ENCODE data around the gene NPW.
A peak's percentile ranks its signal among the peaks of the same experiment; 100 is the strongest.

The NPW gene

DNA sequence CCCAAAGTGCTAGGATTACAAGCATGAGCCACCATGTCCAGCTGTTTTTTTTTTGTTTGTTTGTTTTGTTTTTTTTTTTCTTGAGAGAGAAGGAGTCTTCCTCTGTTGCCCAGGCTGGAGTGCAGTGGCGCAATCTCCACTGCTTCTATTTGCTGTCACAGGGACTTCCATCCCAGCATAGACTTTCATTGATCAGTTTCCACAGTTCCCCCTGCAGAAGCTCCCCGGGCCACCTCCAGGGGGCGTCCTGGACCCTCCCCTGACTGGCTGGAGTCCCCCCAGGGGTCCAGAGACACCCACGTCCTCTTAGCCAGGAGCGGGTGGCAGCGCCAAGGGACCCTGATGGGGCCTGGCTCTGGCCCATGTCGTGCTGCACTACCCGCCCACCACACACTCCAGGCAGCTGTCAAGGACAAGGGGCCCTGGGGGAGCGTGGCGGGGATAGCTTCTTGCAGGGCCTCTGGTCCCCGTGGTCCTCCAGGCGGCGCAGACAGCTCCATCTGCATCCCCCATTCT lies 3.1 kb upstream of the NPW start:
- no peak for DNase-seq (ENCODE audit: insufficient read length, low spot score)

DNA sequence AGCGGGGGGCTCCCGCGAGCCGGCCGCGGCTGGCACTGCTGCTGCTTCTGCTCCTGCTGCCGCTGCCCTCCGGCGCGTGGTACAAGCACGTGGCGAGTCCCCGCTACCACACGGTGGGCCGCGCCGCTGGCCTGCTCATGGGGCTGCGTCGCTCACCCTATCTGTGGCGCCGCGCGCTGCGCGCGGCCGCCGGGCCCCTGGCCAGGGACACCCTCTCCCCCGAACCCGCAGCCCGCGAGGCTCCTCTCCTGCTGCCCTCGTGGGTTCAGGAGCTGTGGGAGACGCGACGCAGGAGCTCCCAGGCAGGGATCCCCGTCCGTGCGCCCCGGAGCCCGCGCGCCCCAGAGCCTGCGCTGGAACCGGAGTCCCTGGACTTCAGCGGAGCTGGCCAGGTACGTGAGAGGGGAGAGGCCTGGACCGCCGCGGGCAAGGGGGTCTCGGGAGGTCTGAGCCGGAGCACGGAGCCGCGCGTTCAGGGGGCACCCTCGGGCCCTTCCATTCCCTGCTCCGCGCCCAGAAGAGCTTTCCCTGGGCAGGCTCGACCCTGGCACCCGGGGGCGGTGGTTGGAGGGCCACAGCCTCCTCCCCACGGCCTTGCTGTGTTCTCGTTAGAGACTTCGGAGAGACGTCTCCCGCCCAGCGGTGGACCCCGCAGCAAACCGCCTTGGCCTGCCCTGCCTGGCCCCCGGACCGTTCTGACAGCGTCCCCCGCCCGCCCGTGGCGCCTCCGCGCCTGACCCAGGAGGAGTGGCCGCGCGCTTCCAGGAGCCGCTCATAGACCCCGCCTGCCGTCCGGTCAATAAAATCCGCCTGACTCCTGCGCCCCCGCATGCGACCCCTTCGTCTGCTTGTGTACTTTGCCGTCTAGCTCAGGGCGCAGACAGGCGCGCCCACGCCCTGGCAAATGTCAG lies 591 bp downstream of the NPW start:
- FAIRE-seq, result no peak

More for the DNA sequence above, 3.1 kb upstream of the NPW start:
- no peak for FAIRE-seq

DNA sequence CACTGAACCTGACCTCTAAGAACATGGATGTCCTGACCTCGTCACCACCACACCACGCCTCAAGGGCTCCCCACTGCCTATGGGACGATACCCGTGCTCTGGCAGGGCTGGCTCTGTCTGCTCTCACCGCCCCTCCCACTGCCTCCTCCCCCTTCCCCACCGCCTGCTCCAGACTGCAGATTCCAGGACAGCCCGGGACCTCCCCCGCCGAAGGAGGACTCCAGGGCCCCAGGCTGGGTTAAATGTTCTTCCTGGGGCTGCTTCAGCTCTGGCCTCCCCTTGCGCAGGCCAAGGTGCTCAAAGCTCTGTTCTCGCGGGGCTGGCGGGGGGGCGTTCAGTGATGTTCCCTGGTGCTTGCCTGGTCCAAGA lies 3.1 kb downstream of the NPW start:
- no peak for DNase-seq (ENCODE audit: insufficient read length, low spot score)

More for the DNA sequence above, 591 bp downstream of the NPW start:
- no peak for DNase-seq (ENCODE audit: insufficient read length, low spot score)

DNA sequence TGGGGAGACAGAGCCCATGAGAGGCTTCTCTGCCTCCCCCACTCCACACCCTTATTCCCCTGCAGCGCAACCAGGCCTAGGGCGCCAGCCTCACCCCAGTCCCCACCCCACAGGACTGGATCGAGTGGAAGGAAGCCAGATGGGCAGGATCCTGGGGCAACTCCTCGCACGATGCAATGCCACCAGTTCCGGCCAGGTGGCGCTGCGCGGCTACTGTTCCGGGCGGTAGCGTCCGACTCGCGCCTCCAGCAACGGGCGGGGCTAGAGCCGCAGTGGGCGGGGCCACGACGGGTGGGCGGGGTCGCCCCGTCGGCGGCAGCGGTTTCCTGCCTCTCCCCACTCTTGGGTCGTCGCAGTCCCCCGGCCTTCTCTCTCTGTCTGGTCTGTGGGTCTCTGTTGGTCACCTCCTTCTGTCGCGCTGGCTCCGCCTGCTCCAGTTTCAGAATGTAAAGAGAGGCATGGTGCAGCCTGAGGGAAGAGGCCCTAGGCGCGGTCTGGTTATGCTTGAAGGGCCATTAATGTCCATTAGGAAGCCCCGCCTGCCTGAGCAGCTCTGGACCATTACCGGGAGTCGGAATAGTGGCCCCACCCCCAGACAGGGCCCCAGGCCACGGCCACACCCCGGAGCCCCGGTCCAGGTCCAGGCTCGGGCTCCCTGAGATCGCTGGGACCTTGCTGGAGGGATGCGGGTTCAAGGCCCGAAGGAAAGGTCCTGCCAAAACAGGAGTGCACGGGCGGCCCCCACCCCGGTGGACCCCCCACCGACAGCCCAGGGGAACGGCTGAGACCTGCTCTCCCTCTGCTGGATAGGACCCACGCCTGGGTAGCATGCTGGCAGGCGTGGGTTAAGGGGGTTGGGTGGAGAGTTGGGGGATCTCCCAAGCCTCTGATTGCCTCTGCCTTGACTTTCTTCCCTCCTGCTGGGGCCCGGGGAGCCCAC lies 3.8 kb downstream of the NPW start:
- peak; percentile 95 for FAIRE-seq
- DNase-seq (ENCODE audit: insufficient read length, low spot score), result peak; percentile 92

More for the DNA sequence above, 3.1 kb downstream of the NPW start:
- peak; percentile 90 for FAIRE-seq

DNA sequence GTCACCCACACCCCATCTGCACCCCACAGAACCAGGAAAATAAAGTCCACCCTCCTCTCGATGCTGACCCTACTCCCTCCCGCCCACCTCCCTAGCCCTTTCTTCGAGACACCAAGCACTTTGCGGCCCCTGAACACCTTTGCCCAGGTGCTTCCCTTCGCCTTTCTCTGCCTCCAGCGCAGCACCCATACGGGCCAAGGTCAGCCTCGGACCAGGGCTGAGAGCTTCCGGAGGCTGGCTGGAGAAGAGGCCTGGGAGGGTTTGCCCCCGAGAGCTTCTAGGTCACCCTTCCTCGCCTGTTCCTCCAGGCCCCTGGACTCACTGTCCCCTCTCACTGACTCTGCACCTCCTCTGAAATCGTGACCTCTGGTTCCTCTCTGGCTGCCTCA lies 4.4 kb downstream of the NPW start:
- FAIRE-seq, result no peak

DNA sequence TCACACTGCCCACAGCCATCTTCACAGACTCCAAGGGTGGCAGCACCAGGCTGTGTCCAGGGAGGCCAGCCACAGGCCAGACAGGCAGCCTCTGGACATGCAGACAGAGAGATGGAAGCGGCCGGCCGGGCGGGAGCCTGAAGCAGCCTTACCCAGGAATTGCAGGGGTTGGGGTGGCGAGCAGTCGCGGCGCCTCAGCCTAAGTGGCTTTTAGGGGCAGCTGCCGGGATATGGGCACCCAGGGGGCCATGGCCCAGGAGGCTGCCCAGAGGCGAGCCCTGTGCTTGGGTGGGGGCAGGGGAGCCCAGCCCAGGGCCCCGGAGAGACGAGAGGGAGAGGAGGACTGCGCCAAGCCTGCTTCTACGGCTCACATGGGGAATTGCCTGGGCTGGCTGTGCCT lies 5.7 kb downstream of the NPW start:
- FAIRE-seq, result no peak
- DNase-seq (ENCODE audit: insufficient read length, low spot score), result no peak

More for the DNA sequence above, 4.4 kb downstream of the NPW start:
- DNase-seq (ENCODE audit: insufficient read length, low spot score), result no peak

DNA sequence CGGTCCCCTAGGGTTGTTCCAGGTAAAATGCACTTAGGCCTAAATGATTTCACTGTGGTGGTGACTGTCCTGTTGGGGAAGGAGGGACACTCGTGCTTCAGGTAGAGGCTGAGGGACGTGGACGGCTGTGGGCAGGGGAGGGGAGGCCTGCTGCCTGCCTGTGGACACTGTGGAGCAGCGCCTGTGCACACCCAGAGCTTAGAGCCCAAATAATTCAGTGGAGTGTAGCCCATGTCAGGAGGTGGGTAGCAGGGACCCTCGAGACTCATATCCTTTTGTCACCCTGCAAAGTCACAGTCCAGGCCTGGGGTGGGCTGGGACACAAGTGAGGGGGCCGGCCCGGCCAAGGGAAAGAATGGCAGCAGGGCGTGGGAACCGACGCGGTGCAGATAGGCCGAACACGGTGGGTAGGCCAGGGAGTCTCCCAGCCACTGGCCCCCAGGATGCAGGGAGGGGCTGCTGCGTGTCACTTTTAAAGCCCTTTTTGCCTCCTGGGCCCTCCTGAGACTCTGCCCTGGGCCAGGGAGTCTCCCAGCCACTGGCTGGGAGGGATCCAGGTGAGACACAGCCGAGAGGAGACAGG lies 6.4 kb downstream of the NPW start:
- DNase-seq (ENCODE audit: insufficient read length, low spot score) (no peak), FAIRE-seq (no peak)

DNA sequence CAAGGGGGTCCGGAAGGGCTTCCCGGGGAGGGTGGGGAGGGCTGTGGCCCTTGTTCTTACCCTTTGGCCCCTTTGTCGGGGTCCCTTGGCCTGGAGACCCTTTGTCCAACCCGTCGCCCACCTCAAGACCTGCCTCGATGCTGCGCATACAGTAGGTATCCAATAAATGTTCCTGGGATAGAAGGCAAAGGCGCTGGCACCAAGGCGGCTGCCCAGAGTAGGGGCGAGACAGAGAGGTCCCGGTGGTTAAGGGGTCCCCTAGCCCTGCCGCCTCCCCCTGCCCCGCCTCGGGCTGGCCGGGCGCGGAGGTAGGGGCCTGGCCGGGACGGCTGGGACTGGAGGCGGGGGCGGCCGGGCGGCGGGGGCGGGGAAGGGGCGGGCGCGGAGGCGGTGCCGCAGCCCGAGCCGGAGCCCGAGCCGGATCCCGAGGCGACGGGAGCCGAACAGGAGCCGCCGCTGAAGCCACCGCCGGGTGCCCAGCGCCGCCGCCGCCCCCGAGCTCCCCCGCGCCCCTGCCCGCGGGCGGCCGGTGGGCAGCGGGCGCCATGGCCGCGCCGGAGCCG lies 7.0 kb downstream of the NPW start, which contains the start of gene NHERF2:
NHERF2 (plus strand) TSS at position 442 of the 563 bp plus-strand sequence; CDS start at position 546, 104 bp downstream.
- no peak for DNase-seq (ENCODE audit: insufficient read length, low spot score)
- FAIRE-seq, result no peak

DNA sequence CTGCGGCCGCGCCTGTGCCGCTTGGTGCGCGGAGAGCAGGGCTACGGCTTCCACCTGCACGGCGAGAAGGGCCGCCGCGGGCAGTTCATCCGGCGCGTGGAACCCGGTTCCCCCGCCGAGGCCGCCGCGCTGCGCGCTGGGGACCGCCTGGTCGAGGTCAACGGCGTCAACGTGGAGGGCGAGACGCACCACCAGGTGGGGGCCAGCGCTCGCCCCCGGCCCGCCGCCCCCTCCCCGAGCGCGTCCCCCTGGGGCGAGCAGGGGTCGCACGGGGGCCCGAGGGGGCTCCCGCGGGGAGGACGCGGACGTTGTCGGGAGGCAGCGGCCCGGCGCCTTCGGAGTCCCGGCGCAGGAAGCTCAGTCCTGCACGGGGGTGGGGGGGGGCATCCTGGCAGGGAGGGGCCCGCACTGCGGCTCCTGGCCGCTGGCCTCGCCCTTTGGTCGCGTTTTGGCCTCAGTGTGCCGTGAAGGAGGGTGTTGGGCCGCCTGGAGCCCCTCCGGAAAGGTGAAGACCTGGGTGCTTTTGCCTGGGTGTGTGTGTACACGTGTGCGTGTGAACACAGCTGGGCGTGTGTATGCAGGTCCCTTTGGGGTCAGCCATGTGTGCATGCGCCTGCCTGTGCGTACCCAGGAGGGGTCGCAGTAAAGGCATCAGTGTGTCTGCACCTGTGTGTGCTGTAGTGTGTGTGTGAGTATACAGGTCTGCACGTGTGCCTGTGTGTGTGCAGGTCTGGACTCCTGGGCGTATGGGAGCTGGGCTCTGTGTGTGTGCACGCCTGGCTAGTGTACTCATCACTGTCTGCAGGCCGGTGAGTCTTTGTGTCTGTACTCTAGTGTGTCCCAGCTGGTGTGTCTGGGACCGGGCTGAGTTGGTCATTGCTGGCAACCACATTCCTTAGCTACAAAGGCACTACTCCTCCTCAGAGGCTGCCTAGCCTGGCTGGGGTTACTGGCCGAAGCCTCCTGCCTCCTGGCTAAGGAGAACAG lies 7.7 kb downstream of the NPW start:
- FAIRE-seq (peak; percentile 94), DNase-seq (ENCODE audit: insufficient read length, low spot score) (no peak)

DNA sequence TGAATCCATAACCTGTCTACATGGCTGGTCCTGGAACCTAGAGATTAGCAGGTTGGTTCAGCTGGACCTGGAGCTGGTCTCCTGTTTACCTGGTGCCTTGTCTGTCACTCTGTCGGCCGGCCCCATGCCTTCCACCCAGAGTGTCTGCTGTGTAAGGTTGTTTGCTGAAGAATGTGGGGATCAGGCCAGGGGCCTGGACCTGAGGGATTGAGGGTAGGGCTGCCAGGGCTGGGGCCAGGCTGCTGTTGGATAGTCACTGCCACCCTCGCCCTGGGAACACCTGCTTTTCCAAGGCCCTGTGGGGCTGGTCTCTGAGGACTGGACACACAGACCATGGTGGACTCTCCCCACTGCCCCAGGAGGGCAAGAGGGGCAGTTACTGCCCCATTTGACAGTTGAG lies 8.6 kb downstream of the NPW start:
- FAIRE-seq (no peak), DNase-seq (ENCODE audit: insufficient read length, low spot score) (no peak)

DNA sequence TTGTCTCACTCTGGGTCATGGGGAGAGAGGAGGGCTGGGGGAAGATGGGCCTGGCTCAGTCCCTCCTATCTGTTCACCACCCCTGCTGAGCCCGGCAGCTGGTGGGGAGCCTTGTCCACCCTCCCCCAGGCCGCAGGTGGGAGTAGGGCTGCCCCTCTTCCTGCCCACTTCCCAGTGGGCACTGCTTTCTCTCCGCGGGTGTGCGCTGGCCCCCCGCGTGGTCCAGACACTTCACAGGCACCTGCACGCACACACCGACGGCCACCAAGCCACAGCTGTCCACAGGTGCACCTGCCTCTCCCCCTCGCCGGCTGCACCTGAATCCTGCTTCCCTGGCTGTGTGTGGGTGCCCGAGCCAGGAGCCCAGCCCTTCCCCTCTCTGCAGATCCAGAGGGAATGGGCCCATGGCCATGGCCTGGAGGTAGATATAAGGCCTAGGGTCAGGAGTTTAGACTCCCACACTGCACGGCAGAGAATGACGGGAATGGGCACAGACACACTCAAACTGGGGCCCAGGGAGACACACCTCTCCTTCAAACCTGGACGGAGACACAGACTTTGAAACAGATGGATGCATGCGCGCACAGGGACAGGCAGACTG lies 9.1 kb downstream of the NPW start:
- FAIRE-seq (no peak), DNase-seq (ENCODE audit: insufficient read length, low spot score) (no peak)

DNA sequence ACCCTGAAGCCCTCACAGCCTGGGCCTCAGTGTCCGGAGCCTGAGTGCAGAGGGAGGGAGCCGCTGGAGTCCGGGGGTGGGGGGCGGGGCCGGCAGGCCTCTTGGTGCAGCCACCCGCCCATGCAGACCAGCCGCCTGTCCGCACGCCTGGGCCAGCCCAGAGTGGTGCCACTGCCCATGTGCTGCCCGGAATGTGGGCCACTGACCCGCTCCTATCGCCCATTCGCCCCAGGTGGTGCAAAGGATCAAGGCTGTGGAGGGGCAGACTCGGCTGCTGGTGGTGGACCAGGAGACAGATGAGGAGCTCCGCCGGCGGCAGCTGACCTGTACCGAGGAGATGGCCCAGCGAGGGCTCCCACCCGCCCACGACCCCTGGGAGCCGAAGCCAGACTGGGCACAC lies 9.8 kb downstream of the NPW start:
- no peak for FAIRE-seq
- DNase-seq (ENCODE audit: insufficient read length, low spot score), result no peak

DNA sequence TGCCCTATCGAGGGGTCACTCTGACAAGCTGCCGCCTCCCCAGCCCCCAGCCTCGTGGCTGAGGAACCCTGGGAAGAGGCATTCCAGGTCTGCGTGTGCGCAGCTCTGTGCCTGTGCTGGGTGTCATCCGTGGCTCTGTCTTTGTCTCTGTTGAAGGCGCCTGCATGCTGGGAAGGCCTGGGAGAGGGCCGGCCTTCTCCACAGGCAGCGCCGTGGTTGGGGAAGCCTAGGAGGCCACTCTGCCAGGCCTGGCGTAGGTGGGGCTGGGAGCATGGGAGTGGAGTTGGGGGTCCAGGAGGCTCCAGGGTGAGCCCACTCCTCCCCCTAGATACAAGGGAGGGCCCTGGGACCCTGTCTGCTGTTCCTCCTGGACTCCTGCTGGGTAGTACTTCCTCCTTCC lies 10.5 kb downstream of the NPW start:
- FAIRE-seq, result no peak
- no peak for DNase-seq (ENCODE audit: insufficient read length, low spot score)

DNA sequence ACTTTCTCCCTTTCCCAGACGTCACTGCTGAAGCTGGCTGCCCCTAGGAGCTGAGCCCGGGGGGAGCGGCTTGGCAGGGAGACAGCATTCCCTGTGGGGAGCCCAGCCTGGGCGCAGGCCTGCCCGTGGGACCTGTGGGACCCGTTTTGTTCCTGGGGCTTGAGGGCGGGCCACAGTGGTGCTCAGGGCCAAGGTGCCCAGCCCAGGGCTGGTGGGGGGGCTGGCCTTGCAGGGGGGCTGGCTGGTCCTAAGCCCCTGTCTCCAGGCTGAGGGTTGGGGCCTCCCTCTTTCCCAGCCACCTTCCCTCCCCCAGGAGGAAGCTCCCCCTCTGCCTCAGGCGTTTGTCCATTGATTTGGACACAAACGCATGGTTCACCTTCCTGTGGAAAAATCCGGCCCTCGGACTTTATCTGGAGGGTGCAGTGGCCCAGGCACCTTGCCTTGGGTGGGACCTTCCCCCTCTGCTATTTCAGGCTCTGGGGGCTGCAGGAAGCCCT lies 11.5 kb downstream of the NPW start:
- FAIRE-seq (no peak), DNase-seq (ENCODE audit: insufficient read length, low spot score) (no peak)

DNA sequence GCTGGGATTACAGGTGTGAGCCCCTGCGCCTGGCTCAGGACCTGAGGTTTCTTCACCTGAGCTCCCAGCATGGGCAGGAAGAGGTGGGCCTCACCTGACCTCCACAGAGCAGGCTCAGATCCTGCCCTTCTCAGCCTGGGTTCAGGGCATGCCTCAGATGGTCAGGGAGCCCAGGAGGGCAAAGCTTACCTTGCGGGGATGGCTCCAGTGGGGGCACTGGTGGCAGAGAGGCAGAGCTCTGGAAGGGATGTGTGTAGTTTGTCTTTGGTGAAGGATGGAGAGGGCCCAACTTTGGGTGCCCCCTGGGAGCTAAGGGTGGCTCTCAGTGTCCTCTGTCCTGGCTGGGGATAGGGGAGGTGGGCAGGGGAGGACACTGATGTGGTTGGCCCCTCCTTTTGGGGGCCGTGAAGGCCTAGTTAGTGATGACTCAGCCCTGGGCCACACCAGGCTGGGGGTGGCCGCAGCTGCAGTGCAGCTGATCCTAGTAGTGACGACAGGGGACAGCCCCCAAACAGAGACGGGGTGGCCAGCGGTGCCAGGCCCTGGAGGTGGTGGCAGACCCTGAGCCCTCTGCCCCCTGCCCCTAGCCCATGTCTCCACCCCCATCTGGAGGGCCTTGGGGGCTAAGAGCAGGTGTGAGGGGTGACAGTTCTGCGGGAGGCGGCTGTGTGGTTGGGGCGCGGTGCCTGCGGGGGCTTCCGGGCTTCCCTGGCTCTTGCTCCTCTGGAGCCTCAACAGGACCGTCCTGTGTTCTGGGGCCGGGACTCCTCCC lies 12.9 kb downstream of the NPW start:
- peak; percentile 70 for FAIRE-seq

DNA sequence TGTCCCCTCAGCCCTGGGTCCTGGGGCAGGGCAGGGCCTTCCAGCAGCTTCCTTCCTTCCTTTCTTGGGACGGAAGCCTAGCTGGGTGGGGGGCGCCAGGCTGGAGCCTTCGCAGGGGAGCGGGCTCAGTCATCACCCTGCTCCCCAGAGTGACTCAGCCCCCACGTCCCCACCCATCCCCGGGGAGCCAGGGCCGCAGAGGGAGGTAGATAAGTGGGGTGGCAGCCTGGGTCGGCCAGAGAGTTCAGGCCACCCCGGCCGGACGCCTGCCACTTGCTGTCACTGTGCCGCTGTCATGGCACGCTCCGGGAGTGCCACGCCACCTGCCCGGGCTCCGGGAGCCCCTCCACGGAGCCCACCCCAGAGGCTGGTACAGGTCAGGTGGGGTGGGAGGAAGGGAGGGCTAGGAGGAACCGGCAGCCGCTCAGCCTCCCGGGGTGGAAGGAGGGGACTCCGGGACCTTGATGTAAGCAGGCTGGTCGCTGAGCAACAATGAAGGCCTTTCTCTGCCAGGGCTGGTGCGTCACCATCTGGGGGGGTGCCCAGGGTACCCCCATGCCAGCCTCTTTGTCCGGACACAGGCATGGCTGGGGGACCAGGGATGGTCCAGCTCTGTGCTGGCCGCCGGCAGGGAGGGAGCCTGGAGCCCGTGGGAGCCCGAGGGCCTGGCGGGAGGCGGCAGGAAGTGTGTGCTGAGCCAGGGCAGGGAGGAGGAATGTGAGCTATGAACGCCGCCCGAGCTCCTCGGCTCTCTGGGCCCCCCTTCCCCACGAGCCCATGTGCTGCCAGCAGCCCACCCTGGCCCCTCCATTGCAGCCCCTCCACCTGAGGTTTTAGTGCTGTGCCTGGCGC lies 13.7 kb downstream of the NPW start:
- DNase-seq (ENCODE audit: insufficient read length, low spot score) (peak; percentile 61), FAIRE-seq (peak; percentile 59)

More for the DNA sequence above, 12.9 kb downstream of the NPW start:
- DNase-seq (ENCODE audit: insufficient read length, low spot score), result no peak

Data from HTR-8/SVneo (cell line).